Loucy (cell line): ENCODE data around the gene GALNT7.

Source experiments
- H2AFZ ChIP-seq: fragments of 200-600 bp; sonication (generic); 2 replicates; pipeline ENCODE4 v1.6.0; 2016; ENCODE audit warnings: antibody characterized with exemption, mild to moderate bottlenecking, low read length, moderate library complexity
- H3F3A ChIP-seq: fragments of 200-600 bp; 2 replicates; pipeline ENCODE4 v1.6.0; 2016; ENCODE audit warnings: antibody characterized with exemption, low read depth, mild to moderate bottlenecking
- H3K27me3 ChIP-seq: fragments of 200-600 bp; sonication (generic); 2 replicates; pipeline ENCODE4 v1.6.1; 2014; ENCODE audit warnings: low read length, mild to moderate bottlenecking; ENCODE audit not compliant: insufficient read depth, poor library complexity, severe bottlenecking
- H3K36me3 ChIP-seq: fragments of 200-600 bp; sonication (generic); 2 replicates; pipeline ENCODE4 v1.6.1; 2016; ENCODE audit warnings: low read length; ENCODE audit not compliant: insufficient read depth
- H3K4me1 ChIP-seq: fragments of 200-600 bp; sonication (generic); 2 replicates; pipeline ENCODE4 v1.5.1; 2014; ENCODE audit warnings: low read length, mild to moderate bottlenecking; ENCODE audit not compliant: insufficient read depth, poor library complexity, severe bottlenecking
- H3K4me2 ChIP-seq: fragments of 200-600 bp; sonication (generic); 2 replicates; pipeline ENCODE4 v1.6.0; 2014; ENCODE audit warnings: antibody characterized with exemption, low read length, low read depth, mild to moderate bottlenecking; ENCODE audit not compliant: poor library complexity, severe bottlenecking
- H3K4me3 ChIP-seq: fragments of 200-600 bp; sonication (generic); 2 replicates; pipeline ENCODE4 v1.5.1; 2014; ENCODE audit warnings: low read length, mild to moderate bottlenecking, mixed read lengths; ENCODE audit not compliant: poor library complexity, severe bottlenecking
- H3K79me2 ChIP-seq: fragments of 200-600 bp; sonication (generic); 2 replicates; pipeline ENCODE4 v1.6.1; 2014; ENCODE audit warnings: low read length; ENCODE audit not compliant: insufficient read depth
- H3K9ac ChIP-seq: fragments of 200-600 bp; sonication (generic); 2 replicates; pipeline ENCODE4 v1.6.0; 2014; ENCODE audit warnings: mild to moderate bottlenecking, low read depth, low read length, moderate library complexity; ENCODE audit not compliant: poor library complexity, severe bottlenecking
- H3K9me2 ChIP-seq: fragments of 200-600 bp; sonication (generic); replicated peaks from 2 replicates; pipeline ENCODE4 v1.6.1; 2016; ENCODE audit warnings: low read depth, low read length, mixed read lengths
- H3K9me3 ChIP-seq: fragments of 200-600 bp; sonication (generic); 2 replicates; pipeline ENCODE4 v1.6.1; 2014; ENCODE audit warnings: mild to moderate bottlenecking, antibody characterized with exemption, low read length, low read depth; ENCODE audit not compliant: insufficient read depth
- H4K20me1 ChIP-seq: fragments of 200-600 bp; sonication (generic); 2 replicates; pipeline ENCODE4 v1.6.0; 2014; ENCODE audit warnings: antibody characterized with exemption, low read length, mild to moderate bottlenecking; ENCODE audit not compliant: insufficient read depth, poor library complexity, severe bottlenecking
- CTCF ChIP-seq: fragments of 200-600 bp; sonication (generic); conservative IDR thresholded peaks from 2 replicates; pipeline ENCODE4 v1.5.1; 2014; ENCODE audit warnings: mild to moderate bottlenecking, antibody characterized with exemption, low read length
- EZH2phosphoT487 ChIP-seq: fragments of 200-600 bp; IDR thresholded peaks from 2 replicates; pipeline ENCODE4 v1.6.1; 2018; ENCODE audit warnings: antibody characterized with exemption, mild to moderate bottlenecking, moderate library complexity, borderline replicate concordance

The GALNT7 gene

GRCh38 chr4:173214231-173214630, 45.6 kb downstream of the GALNT7 start:
- Histone ChIP-seq H3F3A (peaks cover 5% of the 10 kb centered on the region; the same call in 1 of the 2 replicates), H3K79me2 (peaks cover 97% of the 10 kb centered on the region), H3K4me3 (no peak overlapping the region), H3K4me2 (no peak overlapping the region), H3K9me3 (no peaks in the 10 kb centered on the region), H3K4me1 (peaks cover 32% of the 10 kb centered on the region), H3K27me3 (no peaks in the 10 kb centered on the region), H3K9me2 (no peaks in the 10 kb centered on the region), H2AFZ (no peak overlapping the region), H3K36me3 (peaks cover 10% of the 10 kb centered on the region; the same call in 1 of the 2 replicates), H3K9ac (no peak overlapping the region), H4K20me1 (peaks cover 72% of the 10 kb centered on the region)
- no peak for TF ChIP-seq EZH2phosphoT487
- no peak for TF ChIP-seq CTCF

GRCh38 chr4:173214661-173215060, 46.0 kb downstream of the GALNT7 start:
- no peak overlapping the region for H3K4me3 ChIP-seq
- H3K79me2 ChIP-seq: peaks cover 97% of the 10 kb centered on the region
- H2AFZ ChIP-seq: no peak overlapping the region
- peaks cover 67% of the 10 kb centered on the region for H4K20me1 ChIP-seq
- H3K9ac ChIP-seq: no peak overlapping the region
- peaks cover 10% of the 10 kb centered on the region; the same call in 1 of the 2 replicates for H3K36me3 ChIP-seq
- no peaks in the 10 kb centered on the region for H3K9me3 ChIP-seq
- H3F3A ChIP-seq: peaks cover 5% of the 10 kb centered on the region; the same call in 1 of the 2 replicates
- H3K4me1 ChIP-seq: peaks cover 37% of the 10 kb centered on the region
- TF ChIP-seq CTCF (no peak), EZH2phosphoT487 (no peak)
- H3K4me2 ChIP-seq: no peak overlapping the region
- no peaks in the 10 kb centered on the region for H3K9me2 ChIP-seq
- H3K27me3 ChIP-seq: no peaks in the 10 kb centered on the region

GRCh38 chr4:173217075-173217474, 48.5 kb downstream of the GALNT7 start:
- no peak overlapping the region for H2AFZ ChIP-seq
- H3K9me2 ChIP-seq: no peaks in the 10 kb centered on the region
- TF ChIP-seq EZH2phosphoT487 (no peak), CTCF (no peak)
- H3K27me3 ChIP-seq: no peaks in the 10 kb centered on the region
- no peak overlapping the region for H3K9ac ChIP-seq
- H3K4me3 ChIP-seq: no peak overlapping the region
- H3K79me2 ChIP-seq: peaks cover 91% of the 10 kb centered on the region
- H3K9me3 ChIP-seq: no peaks in the 10 kb centered on the region
- peaks cover 56% of the 10 kb centered on the region for H4K20me1 ChIP-seq
- no peak overlapping the region for H3K4me2 ChIP-seq
- 0 out of 2 replicates have a peak, but pooled peaks cover 2% of the 10 kb centered on the region for H3K36me3 ChIP-seq
- peaks cover 5% of the 10 kb centered on the region; the same call in 1 of the 2 replicates for H3F3A ChIP-seq
- peaks cover 43% of the 10 kb centered on the region for H3K4me1 ChIP-seq
